ENCODE measurements around the gene DNAJB1. TPM values are rescaled to one million over a fixed set of nuclear protein-coding genes. Genes with fewer than 3 reads are reported as not detected.
"Not testable (repeated sequence)": the region's sequence is repeated elsewhere in the genome, so short reads cannot be mapped to it uniquely, and the experiment has no call there.

DNAJB1 gene
- total RNA-seq = 100 to 1,000 TPM in 2 of 4 donors, 10 to 100 TPM in 2; 96.2 to 107 (median 99.6) TPM

GRCh38 chr19:14517840-14518505 lies at the start of gene DNAJB1:
Gene DNAJB1, minus strand, starts transcription at chr19:14518397. Its CDS starts 48 bp downstream, at chr19:14518349.
- TF ChIP-seq, protein P1, sequence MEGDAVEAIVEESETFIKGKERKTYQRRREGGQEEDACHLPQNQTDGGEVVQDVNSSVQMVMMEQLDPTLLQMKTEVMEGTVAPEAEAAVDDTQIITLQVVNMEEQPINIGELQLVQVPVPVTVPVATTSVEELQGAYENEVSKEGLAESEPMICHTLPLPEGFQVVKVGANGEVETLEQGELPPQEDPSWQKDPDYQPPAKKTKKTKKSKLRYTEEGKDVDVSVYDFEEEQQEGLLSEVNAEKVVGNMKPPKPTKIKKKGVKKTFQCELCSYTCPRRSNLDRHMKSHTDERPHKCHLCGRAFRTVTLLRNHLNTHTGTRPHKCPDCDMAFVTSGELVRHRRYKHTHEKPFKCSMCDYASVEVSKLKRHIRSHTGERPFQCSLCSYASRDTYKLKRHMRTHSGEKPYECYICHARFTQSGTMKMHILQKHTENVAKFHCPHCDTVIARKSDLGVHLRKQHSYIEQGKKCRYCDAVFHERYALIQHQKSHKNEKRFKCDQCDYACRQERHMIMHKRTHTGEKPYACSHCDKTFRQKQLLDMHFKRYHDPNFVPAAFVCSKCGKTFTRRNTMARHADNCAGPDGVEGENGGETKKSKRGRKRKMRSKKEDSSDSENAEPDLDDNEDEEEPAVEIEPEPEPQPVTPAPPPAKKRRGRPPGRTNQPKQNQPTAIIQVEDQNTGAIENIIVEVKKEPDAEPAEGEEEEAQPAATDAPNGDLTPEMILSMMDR (IDR thresholded peaks at IDR 0.05) = no peak
- TF ChIP-seq POLR2A (IDR thresholded peaks at IDR 0.05) = peak in 1 of 2 donors; percentile 92
- intact Hi-C loops (cut with DNase I; ENCODE audit: low total_unique reads) = no loop called here
- 0 to 1% methylated on average over 5 to 24 of the region's 82 CpGs for WGBS, 2 donors
- peak in 1 of 2 donors; percentile 96 for DNase-seq (ENCODE audit: low spot score in 2 of 2)
- peak within 1 kb of the TSS; percentile 80 for H3K4me3 ChIP-seq (ENCODE audit: low read depth, poor library complexity, severe bottlenecking)

DNA sequence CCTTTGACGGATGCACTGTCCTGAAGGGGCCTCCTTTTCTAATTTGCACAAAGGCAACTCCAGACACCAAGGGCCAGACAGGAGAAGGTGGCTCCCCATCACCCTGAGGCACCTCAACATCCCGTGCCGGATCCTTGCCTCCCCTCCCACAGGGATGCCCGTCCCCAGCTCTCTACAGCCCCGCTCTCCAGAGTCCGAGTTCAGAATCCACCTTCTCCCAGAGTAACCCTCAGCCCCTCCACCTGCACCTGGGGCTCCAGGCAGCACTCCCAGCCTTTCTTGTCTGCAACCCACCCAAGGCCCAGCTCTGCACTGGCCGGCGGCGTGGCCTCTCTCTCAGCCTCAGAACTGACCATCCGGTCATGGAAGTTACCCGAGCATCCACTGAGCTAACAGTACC lies 48.9 kb upstream of the DNAJB1 start:
- no peak overlapping the region for H3K4me3 ChIP-seq (ENCODE audit: low read depth, poor library complexity, severe bottlenecking)
- intact Hi-C loops (cut with DNase I; ENCODE audit: low total_unique reads) = loop anchor here (10.0 kb wide), 1 partner anchor 118 kb away; no protein-coding TSS in a partner anchor
- 72 to 75% methylated on average over 11 of the region's 11 CpGs for WGBS, 2 donors
- DNase-seq (ENCODE audit: low spot score in 2 of 2) = no peak
- TF ChIP-seq, protein P1 (IDR thresholded peaks at IDR 0.05) = no peak
- TF ChIP-seq POLR2A (IDR thresholded peaks at IDR 0.05) = no peak

GRCh38 chr19:14566712-14567077 lies 48.5 kb upstream of the DNAJB1 start:
- H3K4me3 ChIP-seq (ENCODE audit: low read depth, poor library complexity, severe bottlenecking) = no peak overlapping the region
- intact Hi-C loops (cut with DNase I; ENCODE audit: low total_unique reads) = loop anchor here (10.0 kb wide), 1 partner anchor 118 kb away; no protein-coding TSS in a partner anchor
- WGBS, 2 donors = 40 to 60% methylated on average over 5 to 16 of the region's 18 CpGs
- no peak for TF ChIP-seq POLR2A (IDR thresholded peaks at IDR 0.05)
- TF ChIP-seq, protein P1 (IDR thresholded peaks at IDR 0.05) = no peak
- DNase-seq (ENCODE audit: low spot score in 2 of 2) = no peak

DNA sequence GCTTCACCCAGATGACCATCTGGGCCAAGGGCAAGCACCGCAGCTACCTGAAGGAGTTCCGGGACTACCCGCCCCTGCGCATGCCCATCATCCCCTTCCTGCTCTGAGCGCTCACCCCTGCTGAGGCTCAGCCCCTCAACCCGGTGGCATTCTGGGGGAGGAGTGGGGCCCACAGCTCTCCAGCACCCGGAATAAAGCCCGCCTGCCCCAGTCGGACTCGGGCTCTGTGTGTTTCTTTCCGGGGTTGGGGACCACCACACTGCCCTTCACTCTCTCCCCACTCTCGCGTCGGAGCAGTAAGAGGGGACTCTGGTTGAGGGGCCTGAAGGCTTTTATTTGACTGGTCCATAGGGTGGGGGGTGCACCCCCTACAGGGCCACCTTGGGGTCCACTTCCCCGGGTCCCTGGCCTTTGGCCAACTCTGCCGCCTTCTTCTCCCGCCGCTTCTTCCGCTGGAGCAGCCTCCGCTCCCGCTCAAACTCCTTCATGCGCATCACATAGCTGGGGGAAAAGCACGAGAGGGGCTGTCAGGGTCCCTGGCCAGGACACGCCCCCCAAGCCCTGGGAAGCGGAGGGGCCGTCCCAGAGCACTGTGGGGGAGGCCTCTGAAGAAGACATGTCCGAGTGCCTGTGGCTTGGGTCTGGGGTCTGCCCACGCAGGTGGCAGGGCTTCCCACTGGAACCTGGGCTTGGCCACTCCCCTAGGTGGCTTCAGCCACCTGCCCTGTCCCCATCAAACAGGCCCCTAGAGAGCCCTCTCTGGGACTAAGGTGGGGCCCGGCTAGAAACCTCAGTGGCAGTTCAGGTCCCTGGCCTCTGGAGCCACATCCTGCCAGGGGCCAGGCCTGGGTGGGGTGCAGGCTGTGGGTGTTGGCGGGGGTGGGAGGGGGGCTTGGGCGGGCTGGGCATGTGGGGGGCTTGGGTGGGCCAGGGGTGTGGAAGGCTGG lies 47.8 kb upstream of the DNAJB1 start:
- no peak overlapping the region for H3K4me3 ChIP-seq (ENCODE audit: low read depth, poor library complexity, severe bottlenecking)
- TF ChIP-seq, protein P1 (IDR thresholded peaks at IDR 0.05) = no peak
- TF ChIP-seq POLR2A (IDR thresholded peaks at IDR 0.05) = no peak
- no peak for DNase-seq (ENCODE audit: low spot score in 2 of 2)
- WGBS, 2 donors = 88 to 91% methylated on average over 28 to 31 of the region's 31 CpGs
- intact Hi-C loops (cut with DNase I; ENCODE audit: low total_unique reads) = loop anchor here (10.0 kb wide), 1 partner anchor 119 kb away; no protein-coding TSS in a partner anchor

- H3K4me3 ChIP-seq (ENCODE audit: low read depth, poor library complexity, severe bottlenecking) = no peak overlapping the region
- 64 to 81% methylated on average over 14 of the region's 22 CpGs for WGBS, 2 donors
- TF ChIP-seq, protein P1 (IDR thresholded peaks at IDR 0.05) = no peak
- no peak for TF ChIP-seq POLR2A (IDR thresholded peaks at IDR 0.05)
- intact Hi-C loops (cut with DNase I; ENCODE audit: low total_unique reads) = loop anchor here (10.0 kb wide), 1 partner anchor 120 kb away; no protein-coding TSS in a partner anchor
- no peak for DNase-seq (ENCODE audit: low spot score in 2 of 2)
These were observed 47.1 kb upstream of the DNAJB1 start for GRCh38 chr19:14565298-14565679.

DNA sequence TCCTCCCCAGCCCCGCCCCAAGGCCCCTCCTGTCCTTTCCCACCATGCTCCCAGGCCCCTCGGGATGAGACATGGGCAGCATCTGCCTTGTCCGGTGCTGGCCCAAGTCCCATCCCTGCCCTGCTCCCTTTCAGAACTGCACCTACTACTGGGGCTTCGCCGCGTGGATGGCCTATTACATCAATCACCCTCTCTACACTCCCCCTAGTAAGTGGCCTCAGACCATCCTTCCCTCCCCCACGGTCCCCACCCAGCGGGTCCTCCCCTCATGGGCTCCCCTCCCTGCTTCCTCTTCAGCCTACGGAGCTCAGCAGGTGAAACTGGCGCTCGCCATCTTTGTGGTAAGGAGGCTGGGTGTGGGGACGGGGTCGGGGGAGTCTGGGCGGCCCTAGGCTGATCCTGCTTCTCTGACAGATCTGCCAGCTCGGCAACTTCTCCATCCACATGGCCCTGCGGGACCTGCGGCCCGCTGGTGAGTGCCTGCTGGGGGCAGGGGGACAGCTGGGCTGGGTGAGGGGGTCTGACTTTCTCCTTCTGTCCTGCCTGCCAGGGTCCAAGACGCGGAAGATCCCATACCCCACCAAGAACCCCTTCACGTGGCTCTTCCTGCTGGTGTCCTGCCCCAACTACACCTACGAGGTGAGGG lies 46.6 kb upstream of the DNAJB1 start:
- 73 to 76% methylated on average over 20 to 21 of the region's 22 CpGs for WGBS, 2 donors
- intact Hi-C loops (cut with DNase I; ENCODE audit: low total_unique reads) = loop anchor here (10.0 kb wide), 1 partner anchor 120 kb away; no protein-coding TSS in a partner anchor
- H3K4me3 ChIP-seq (ENCODE audit: low read depth, poor library complexity, severe bottlenecking); DNase-seq (ENCODE audit: low spot score in 2 of 2): not testable (repeated sequence)
